HepG2 (cell line): ENCODE data around the gene SLC35D3.

ENCODE experiments used
- CBX2 ChIP-seq, 2 experiments: fragments of 200-600 bp in 1 of 2; sonication (generic); formaldehyde crosslinking in 1 of 2; IDR thresholded peaks; 2 replicates each; pipeline versions ENCODE4 v1.7.0 to v1.8.1; 2018 to 2022; ENCODE audit warnings: low read depth in 2 of 2, low read length in 1 of 2, mild to moderate bottlenecking in 1 of 2, missing genetic modification reagents in 1 of 2
- CCAR2 ChIP-seq: fragments of 200-400 bp; formaldehyde crosslinking; optimal IDR thresholded peaks from 2 replicates; pipeline ENCODE3; 2018; ENCODE audit warnings: low read depth, mild to moderate bottlenecking, low read length, moderate library complexity
- CREM ChIP-seq, 2 experiments: sonication (generic) in 1 of 2; formaldehyde crosslinking in 1 of 2; IDR thresholded peaks; 2 replicates each; pipeline versions ENCODE4 v1.4.0 to v1.6.1; 2016 to 2020; ENCODE audit warnings: antibody characterized with exemption in 1 of 2, mild to moderate bottlenecking in 1 of 2, missing genetic modification reagents in 1 of 2
- JUNB ChIP-seq: sonication (generic); formaldehyde crosslinking; IDR thresholded peaks from 2 replicates; pipeline ENCODE4 v1.8.0; 2022; ENCODE audit warnings: missing genetic modification reagents, mild to moderate bottlenecking, borderline replicate concordance
- ZNF142 ChIP-seq: sonication (generic); formaldehyde crosslinking; IDR thresholded peaks from 2 replicates; pipeline ENCODE4 v1.4.0; 2020; ENCODE audit warnings: missing genetic modification reagents
- ZNF639 ChIP-seq: conservative IDR thresholded peaks from 2 replicates; pipeline ENCODE4 v1.6.1; 2018; ENCODE audit warnings: missing genetic modification reagents
- ZNF841 ChIP-seq: sonication (generic); formaldehyde crosslinking; IDR thresholded peaks from 2 replicates; pipeline ENCODE4 v1.8.1; 2023; ENCODE audit warnings: missing genetic modification reagents, borderline replicate concordance
- TF ChIP-seq, protein P1 (sequence below): sonication (generic); formaldehyde crosslinking; IDR thresholded peaks from 2 replicates; pipeline ENCODE4 v1.5.1; 2020; ENCODE audit warnings: mild to moderate bottlenecking, missing genetic modification reagents, moderate library complexity

- TF ChIP-seq CCAR2 (no peak), ZNF841 (CRISPR knock-in tag) (no peak), CBX2 (IDR thresholded peaks at IDR 0.05; ENCODE audit: low read depth, low read length) (no peak), CBX2 (CRISPR knock-in tag; IDR thresholded peaks at IDR 0.05; ENCODE audit: low read depth) (no peak), ZNF142 (CRISPR knock-in tag) (no peak), CREM (IDR thresholded peaks at IDR 0.05) (no peak), CREM (CRISPR knock-in tag; IDR thresholded peaks at IDR 0.05) (no peak), ZNF639 (no peak), JUNB (CRISPR knock-in tag) (no peak)
- TF ChIP-seq, protein P1, sequence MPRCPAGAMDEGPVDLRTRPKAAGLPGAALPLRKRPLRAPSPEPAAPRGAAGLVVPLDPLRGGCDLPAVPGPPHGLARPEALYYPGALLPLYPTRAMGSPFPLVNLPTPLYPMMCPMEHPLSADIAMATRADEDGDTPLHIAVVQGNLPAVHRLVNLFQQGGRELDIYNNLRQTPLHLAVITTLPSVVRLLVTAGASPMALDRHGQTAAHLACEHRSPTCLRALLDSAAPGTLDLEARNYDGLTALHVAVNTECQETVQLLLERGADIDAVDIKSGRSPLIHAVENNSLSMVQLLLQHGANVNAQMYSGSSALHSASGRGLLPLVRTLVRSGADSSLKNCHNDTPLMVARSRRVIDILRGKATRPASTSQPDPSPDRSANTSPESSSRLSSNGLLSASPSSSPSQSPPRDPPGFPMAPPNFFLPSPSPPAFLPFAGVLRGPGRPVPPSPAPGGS (CRISPR knock-in tag): no peak
These were observed 3.4 kb upstream of the SLC35D3 start for GRCh38 chr6:136918706-136919105.
